Uterus (tissue), 4 donors: ENCODE measurements around the gene AAK1. TPM values are rescaled to one million over a fixed set of nuclear protein-coding genes. Genes with fewer than 3 reads are reported as not detected.

Experiments
- DNase-seq, 2 donors: peaks; one replicate each; pipeline ENCODE4 v3.0.0-alpha.2; 2019 to 2020
- H3K27ac ChIP-seq, 2 donors: fragments of 200-600 bp; sonication (generic); 1 replicate in 1 of 2; 2 replicates in 1 of 2; pipeline ENCODE4 v1.5.1; 2016 to 2018
- H3K27me3 ChIP-seq, 2 donors: fragments of 200-600 bp; sonication (generic); one replicate each; pipeline ENCODE4 v1.5.1; 2018 to 2019; ENCODE audit warnings: control low read depth in 1 of 2
- H3K36me3 ChIP-seq, 2 donors: fragments of 200-600 bp; sonication (generic); one replicate each; pipeline ENCODE4 v1.5.1; 2019; ENCODE audit warnings: control low read depth in 1 of 2
- H3K4me1 ChIP-seq, 2 donors: fragments of 200-600 bp; sonication (generic); one replicate each; pipeline ENCODE4 v1.5.1; 2018 to 2019; ENCODE audit warnings: control low read depth in 1 of 2
- H3K4me3 ChIP-seq, 2 donors: fragments of 200-600 bp; sonication (generic); 1 replicate in 1 of 2; 2 replicates in 1 of 2; pipeline ENCODE4 v1.5.1; 2018 to 2019; ENCODE audit warnings: mild to moderate bottlenecking in 1 of 2
- H3K9me3 ChIP-seq, 2 donors: fragments of 200-600 bp; sonication (generic); one replicate each; pipeline ENCODE4 v1.5.1; 2019; ENCODE audit warnings: control low read depth in 1 of 2
- POLR2A ChIP-seq, 2 donors: fragments of 450-650 bp; IDR thresholded peaks; one replicate each; pipeline ENCODE4 v1.6.1; 2016; ENCODE audit warnings: antibody characterized with exemption in 2 of 2, mild to moderate bottlenecking in 1 of 2, moderate library complexity in 1 of 2
- intact Hi-C: fragments of 100-400 bp; cut with DNase I; formaldehyde crosslinking; loops from one replicate; pipeline ENCODE4 v1.15.1; 2023; ENCODE audit warnings: low total_unique reads
- total RNA-seq, 4 donors: library from RNA; depleted of rRNA in 3 of 4; stranded (reverse); fragments of >200 nt in 3 of 4; gene quantifications; one replicate each; pipeline versions ENCODE4 v1.1.0 to v1.2.4, GENCODE V29; 2014 to 2023
- TF ChIP-seq, protein P1 (sequence below), 4 experiments: fragments of 200-600 bp in 2 of 4; fragments of 450-650 bp in 2 of 4; sonication (generic) in 2 of 4; IDR thresholded peaks; one replicate each; pipeline ENCODE4 v1.5.1; 2016 to 2019; ENCODE audit warnings: antibody characterized with exemption in 4 of 4, mild to moderate bottlenecking in 2 of 4, moderate library complexity in 1 of 4
- donor health status: DM: yes; HTN: yes; CAD: no.

AAK1 gene
- total RNA-seq, 4 donors from 2014 or later, result 13.1 to 66.3 (median 32.5) TPM

DNA sequence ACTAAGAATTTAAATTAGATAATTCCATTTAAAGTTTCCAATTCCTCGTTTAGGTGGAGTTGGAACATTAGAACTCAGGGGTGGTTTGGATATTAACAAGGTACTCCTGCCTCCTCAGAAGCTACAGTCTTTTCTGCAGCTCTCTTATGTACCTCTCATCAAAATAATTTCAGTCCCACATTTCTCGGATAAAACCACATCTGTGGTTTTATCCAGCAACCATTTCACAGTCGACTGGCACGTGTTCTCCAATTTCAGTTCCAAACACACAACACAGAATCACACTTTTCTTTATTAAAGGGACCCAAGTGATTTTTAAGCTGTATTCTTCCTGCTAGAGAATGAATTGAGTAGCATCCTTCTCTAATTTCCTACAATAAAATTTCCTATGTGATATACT is 183.6 kb downstream of the AAK1 start:
- Histone ChIP-seq H3K4me1 (no peaks in the 10 kb centered on the region), H3K36me3 (no peaks in the 10 kb centered on the region), H3K27me3 (no peaks in the 10 kb centered on the region), H3K27ac (no peak overlapping the region), H3K9me3 (no peaks in the 10 kb centered on the region), H3K4me3 (no peak overlapping the region)
- no peak for DNase-seq
- intact Hi-C loops, result no loop called here
- TF ChIP-seq, protein P1, sequence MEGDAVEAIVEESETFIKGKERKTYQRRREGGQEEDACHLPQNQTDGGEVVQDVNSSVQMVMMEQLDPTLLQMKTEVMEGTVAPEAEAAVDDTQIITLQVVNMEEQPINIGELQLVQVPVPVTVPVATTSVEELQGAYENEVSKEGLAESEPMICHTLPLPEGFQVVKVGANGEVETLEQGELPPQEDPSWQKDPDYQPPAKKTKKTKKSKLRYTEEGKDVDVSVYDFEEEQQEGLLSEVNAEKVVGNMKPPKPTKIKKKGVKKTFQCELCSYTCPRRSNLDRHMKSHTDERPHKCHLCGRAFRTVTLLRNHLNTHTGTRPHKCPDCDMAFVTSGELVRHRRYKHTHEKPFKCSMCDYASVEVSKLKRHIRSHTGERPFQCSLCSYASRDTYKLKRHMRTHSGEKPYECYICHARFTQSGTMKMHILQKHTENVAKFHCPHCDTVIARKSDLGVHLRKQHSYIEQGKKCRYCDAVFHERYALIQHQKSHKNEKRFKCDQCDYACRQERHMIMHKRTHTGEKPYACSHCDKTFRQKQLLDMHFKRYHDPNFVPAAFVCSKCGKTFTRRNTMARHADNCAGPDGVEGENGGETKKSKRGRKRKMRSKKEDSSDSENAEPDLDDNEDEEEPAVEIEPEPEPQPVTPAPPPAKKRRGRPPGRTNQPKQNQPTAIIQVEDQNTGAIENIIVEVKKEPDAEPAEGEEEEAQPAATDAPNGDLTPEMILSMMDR (IDR thresholded peaks at IDR 0.05), result no peak
- TF ChIP-seq POLR2A (IDR thresholded peaks at IDR 0.05), result no peak

DNA sequence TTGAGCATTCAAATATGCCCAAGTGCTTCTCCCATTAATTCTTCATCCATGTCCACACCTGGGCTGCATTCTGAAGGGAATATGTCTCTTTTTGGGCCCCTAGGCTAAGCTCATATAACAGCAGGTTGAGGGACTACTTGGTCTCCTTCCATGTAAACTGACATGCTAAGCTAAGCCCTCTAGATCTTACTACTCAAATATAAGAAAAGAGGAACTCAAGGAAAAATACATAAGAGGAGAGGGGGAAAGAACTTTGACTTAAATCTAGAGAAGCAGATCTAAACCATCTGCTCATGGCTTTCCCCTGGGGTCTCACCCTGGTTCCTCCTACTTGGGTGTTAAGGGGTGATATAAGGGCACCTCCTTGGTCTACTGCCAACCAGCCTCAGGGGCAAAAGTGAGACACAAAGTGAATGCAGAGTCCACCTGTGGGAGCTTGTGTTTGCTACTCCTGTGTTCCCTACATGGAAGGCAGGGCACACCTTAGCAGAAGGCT is 186.5 kb downstream of the AAK1 start:
- intact Hi-C loops, result no loop called here
- Histone ChIP-seq H3K27ac (no peak overlapping the region), H3K36me3 (no peaks in the 10 kb centered on the region), H3K27me3 (no peaks in the 10 kb centered on the region), H3K4me1 (no peaks in the 10 kb centered on the region), H3K9me3 (no peaks in the 10 kb centered on the region), H3K4me3 (no peak overlapping the region)
- no peak for DNase-seq
- TF ChIP-seq POLR2A (IDR thresholded peaks at IDR 0.05), result no peak
- TF ChIP-seq, protein P1 (IDR thresholded peaks at IDR 0.05), result no peak

GRCh38 chr2:69456154-69456553 is 187.4 kb downstream of the AAK1 start:
- TF ChIP-seq POLR2A (IDR thresholded peaks at IDR 0.05), result no peak
- TF ChIP-seq, protein P1 (IDR thresholded peaks at IDR 0.05), result no peak
- Histone ChIP-seq H3K27ac (no peak overlapping the region), H3K36me3 (no peaks in the 10 kb centered on the region), H3K4me1 (no peaks in the 10 kb centered on the region), H3K27me3 (no peaks in the 10 kb centered on the region), H3K4me3 (no peak overlapping the region), H3K9me3 (no peaks in the 10 kb centered on the region)
- intact Hi-C loops, result no loop called here
- no peak for DNase-seq

DNA sequence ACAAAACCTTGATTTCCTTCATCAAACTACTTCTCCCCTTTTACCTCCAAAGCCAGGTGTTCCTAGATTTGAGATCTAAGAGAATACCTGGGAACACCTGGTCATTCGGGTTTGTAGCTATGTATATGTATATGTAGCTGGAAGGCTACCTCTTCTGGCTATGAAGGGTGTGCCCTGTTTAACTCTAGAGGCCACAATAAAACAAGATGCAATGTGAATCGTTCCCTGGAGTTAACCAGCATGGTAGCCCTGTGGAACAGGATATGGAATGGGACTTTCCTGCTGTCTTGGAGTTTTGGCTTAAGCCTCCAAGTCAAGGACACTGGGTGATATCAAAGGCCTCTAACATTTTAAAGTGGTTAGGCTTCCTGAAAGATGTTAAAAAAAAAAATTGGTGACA is 188.6 kb downstream of the AAK1 start:
- Histone ChIP-seq H3K36me3 (no peaks in the 10 kb centered on the region), H3K27ac (no peak overlapping the region), H3K9me3 (no peaks in the 10 kb centered on the region), H3K4me1 (no peaks in the 10 kb centered on the region), H3K27me3 (no peaks in the 10 kb centered on the region), H3K4me3 (no peak overlapping the region)
- intact Hi-C loops, result no loop called here
- TF ChIP-seq, protein P1 (IDR thresholded peaks at IDR 0.05), result no peak
- TF ChIP-seq POLR2A (IDR thresholded peaks at IDR 0.05), result no peak
- no peak for DNase-seq

GRCh38 chr2:69453475-69454129 is 189.9 kb downstream of the AAK1 start:
- Histone ChIP-seq H3K4me1 (no peaks in the 10 kb centered on the region), H3K9me3 (no peaks in the 10 kb centered on the region), H3K27me3 (no peaks in the 10 kb centered on the region), H3K27ac (no peak overlapping the region), H3K36me3 (no peaks in the 10 kb centered on the region), H3K4me3 (no peak overlapping the region)
- intact Hi-C loops, result no loop called here
- TF ChIP-seq, protein P1 (IDR thresholded peaks at IDR 0.05), result no peak
- TF ChIP-seq POLR2A (IDR thresholded peaks at IDR 0.05), result no peak
- no peak for DNase-seq
